ENCODE results near the gene PMEPA1. TPM values are rescaled to one million over a fixed set of nuclear protein-coding genes. Genes with fewer than 3 reads are reported as not detected.

Gene PMEPA1
- total RNA-seq, 1 donor from 2014 or later: 56.8 TPM

GRCh38 chr20:57743450-57744095, 33.8 kb upstream of the PMEPA1 start:
- no peak for DNase-seq (ENCODE audit: low spot score in 2 of 2)

GRCh38 chr20:57742507-57743181, 32.8 kb upstream of the PMEPA1 start:
- no peaks in the 10 kb centered on the region for H3K36me3 ChIP-seq
- peaks cover 0 to 6% of the 10 kb centered on the region in 2 donors for H3K4me1 ChIP-seq
- no peak overlapping the region for H3K4me3 ChIP-seq
- H3K9me3 ChIP-seq: no peaks in the 10 kb centered on the region
- H3K27ac ChIP-seq: no peak overlapping the region
- intact Hi-C loops (cut with DNase I): loop anchor here (10.0 kb wide), 1 partner anchor 298 kb away; no protein-coding TSS in a partner anchor
- H3K27me3 ChIP-seq: no peaks in the 10 kb centered on the region
- DNase-seq (ENCODE audit: low spot score in 2 of 2): no peak
- TF ChIP-seq CTCF (IDR thresholded peaks at IDR 0.05): no peak

More at GRCh38 chr20:57743450-57744095, 33.8 kb upstream of the PMEPA1 start:
- peaks cover 3 to 14% of the 10 kb centered on the region in 2 donors for H3K4me1 ChIP-seq
- no peak for TF ChIP-seq CTCF (IDR thresholded peaks at IDR 0.05)
- H3K4me3 ChIP-seq: no peak overlapping the region
- H3K9me3 ChIP-seq: no peaks in the 10 kb centered on the region
- no peaks in the 10 kb centered on the region for H3K27me3 ChIP-seq
- H3K27ac ChIP-seq: no peak overlapping the region
- H3K36me3 ChIP-seq: no peaks in the 10 kb centered on the region
- intact Hi-C loops (cut with DNase I): loop anchor here (10.0 kb wide), 1 partner anchor 299 kb away; no protein-coding TSS in a partner anchor

- intact Hi-C loops (cut with DNase I): no loop called here
- H3K27ac ChIP-seq: no peak overlapping the region
- no peak for TF ChIP-seq CTCF (IDR thresholded peaks at IDR 0.05)
- H3K27me3 ChIP-seq: no peaks in the 10 kb centered on the region
- DNase-seq (ENCODE audit: low spot score in 2 of 2): no peak
- H3K9me3 ChIP-seq: no peaks in the 10 kb centered on the region
- no peaks in the 10 kb centered on the region for H3K36me3 ChIP-seq
- H3K4me1 ChIP-seq: no peaks in the 10 kb centered on the region
- no peak overlapping the region for H3K4me3 ChIP-seq
Measured at GRCh38 chr20:57738484-57738883, 28.7 kb upstream of the PMEPA1 start.

GRCh38 chr20:57738053-57738452, 28.2 kb upstream of the PMEPA1 start:
- Histone ChIP-seq H3K4me3 (no peak overlapping the region), H3K4me1 (no peaks in the 10 kb centered on the region), H3K9me3 (no peaks in the 10 kb centered on the region), H3K36me3 (no peaks in the 10 kb centered on the region), H3K27ac (no peak overlapping the region), H3K27me3 (no peaks in the 10 kb centered on the region)
- no peak for TF ChIP-seq CTCF (IDR thresholded peaks at IDR 0.05)
- intact Hi-C loops (cut with DNase I): no loop called here
- DNase-seq (ENCODE audit: low spot score in 2 of 2): no peak

- TF ChIP-seq CTCF (IDR thresholded peaks at IDR 0.05): no peak
- no peak overlapping the region for H3K27ac ChIP-seq
Measured at GRCh38 chr20:57737349-57737748, 27.5 kb upstream of the PMEPA1 start.

More at GRCh38 chr20:57737349-57737748, 27.5 kb upstream of the PMEPA1 start:
- Histone ChIP-seq H3K27me3 (no peaks in the 10 kb centered on the region), H3K9me3 (no peaks in the 10 kb centered on the region), H3K4me1 (no peaks in the 10 kb centered on the region), H3K4me3 (no peak overlapping the region), H3K36me3 (no peaks in the 10 kb centered on the region)
- intact Hi-C loops (cut with DNase I): no loop called here
- DNase-seq (ENCODE audit: low spot score in 2 of 2): no peak
